Calu3 (cell line): ENCODE measurements around the gene MEPE. TPM values are rescaled to one million over a fixed set of nuclear protein-coding genes. Genes with fewer than 3 reads are reported as not detected.

Experiments
- BruUV-seq: library from RNA; stranded (reverse); fragments of 400-500 nt; replicated peaks from 2 replicates; lab custom pipeline; 2021; lab: Mats Ljungman, UMichigan
- CTCF ChIA-PET: fragments of 300-600 bp; sonication (Branson Sonifier 250); formaldehyde crosslinking; loops from one replicate; lab custom pipeline; 2022; ENCODE audit warnings: antibody characterized with exemption; lab: Charles Lee
- DNase-seq: peaks from one replicate; pipeline ENCODE4 v3.0.0; 2022
- H3K27ac Mint-ChIP-seq: one replicate; pipeline ENCODE4 v1.8.0; 2022; ENCODE audit warnings: mixed read lengths; ENCODE audit not compliant: unreplicated experiment
- H3K27me3 Mint-ChIP-seq: one replicate; pipeline ENCODE4 v1.8.0; 2022; ENCODE audit warnings: mixed read lengths; ENCODE audit not compliant: unreplicated experiment
- H3K36me3 Mint-ChIP-seq: one replicate; pipeline ENCODE4 v1.8.0; 2022; ENCODE audit warnings: mild to moderate bottlenecking, moderate library complexity, mixed read lengths; ENCODE audit not compliant: insufficient read depth, unreplicated experiment
- H3K4me1 Mint-ChIP-seq: one replicate; pipeline ENCODE4 v1.8.0; 2022; ENCODE audit warnings: mild to moderate bottlenecking, low read depth, mixed read lengths; ENCODE audit not compliant: unreplicated experiment
- H3K4me3 Mint-ChIP-seq: one replicate; pipeline ENCODE4 v1.8.0; 2022; ENCODE audit warnings: mild to moderate bottlenecking, low read depth, moderate library complexity, mixed read lengths; ENCODE audit not compliant: unreplicated experiment
- H3K9me3 Mint-ChIP-seq: one replicate; pipeline ENCODE4 v1.8.0; 2022; ENCODE audit warnings: low read depth, mixed read lengths; ENCODE audit not compliant: unreplicated experiment
- intact Hi-C: fragments of 100-400 bp; cut with micrococcal nuclease; formaldehyde crosslinking; loops from one replicate; pipeline ENCODE4 v1.10.0; 2022; ENCODE audit not compliant: unreplicated experiment
- total RNA-seq: library from RNA; stranded (reverse); gene quantifications from 2 replicates; pipeline ENCODE4 v1.2.3, GENCODE V29; 2022
- TF ChIP-seq, protein P1 (sequence below): fragments of 200-600 bp; IDR thresholded peaks from one replicate; pipeline ENCODE4 v1.8.0; 2022; ENCODE audit warnings: antibody characterized with exemption; ENCODE audit not compliant: unreplicated experiment

The MEPE gene
- total RNA-seq, 1 experiment from 2014 or later: not detected

GRCh38 chr4:87823200-87823599, 9.6 kb upstream of the MEPE start:
- Mint-ChIP-seq H3K9me3 (no peaks in the 10 kb centered on the region), H3K27me3 (no peaks in the 10 kb centered on the region)
- CTCF ChIA-PET: interaction anchor here (0.6 kb wide), 1 partner anchor 30 kb away, joined by 5 read pairs; no protein-coding TSS in a partner anchor

DNA sequence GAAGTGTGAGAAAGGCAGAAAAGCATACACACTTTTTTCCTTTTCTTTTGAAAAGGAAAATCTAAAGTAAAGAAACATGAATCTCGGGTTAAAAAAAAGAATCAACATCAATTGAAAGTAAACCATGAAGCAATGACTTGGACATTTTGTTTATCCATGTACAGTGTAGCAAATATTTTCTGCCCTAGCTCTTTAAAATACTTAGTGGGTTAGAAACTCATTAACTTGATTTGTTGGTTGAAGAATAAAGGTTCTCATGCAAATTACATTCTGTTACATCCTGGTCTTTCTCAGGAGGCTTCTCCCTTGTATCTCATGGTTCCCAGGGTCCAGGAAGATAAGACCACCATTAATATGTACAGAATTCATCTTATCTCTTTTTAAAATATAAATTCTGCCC, 9.0 kb upstream of the MEPE start:
- Mint-ChIP-seq H3K27me3 (no peaks in the 10 kb centered on the region), H3K9me3 (no peaks in the 10 kb centered on the region), H3K36me3 (no peaks in the 10 kb centered on the region), H3K4me1 (peaks cover 14% of the 10 kb centered on the region), H3K27ac (no peak overlapping the region), H3K4me3 (no peak overlapping the region)
- BruUV-seq: no TSS peak
- CTCF ChIA-PET: interaction anchor here (0.6 kb wide), 1 partner anchor 29 kb away, joined by 5 read pairs; no protein-coding TSS in a partner anchor
- DNase-seq: no peak
- TF ChIP-seq, protein P1, sequence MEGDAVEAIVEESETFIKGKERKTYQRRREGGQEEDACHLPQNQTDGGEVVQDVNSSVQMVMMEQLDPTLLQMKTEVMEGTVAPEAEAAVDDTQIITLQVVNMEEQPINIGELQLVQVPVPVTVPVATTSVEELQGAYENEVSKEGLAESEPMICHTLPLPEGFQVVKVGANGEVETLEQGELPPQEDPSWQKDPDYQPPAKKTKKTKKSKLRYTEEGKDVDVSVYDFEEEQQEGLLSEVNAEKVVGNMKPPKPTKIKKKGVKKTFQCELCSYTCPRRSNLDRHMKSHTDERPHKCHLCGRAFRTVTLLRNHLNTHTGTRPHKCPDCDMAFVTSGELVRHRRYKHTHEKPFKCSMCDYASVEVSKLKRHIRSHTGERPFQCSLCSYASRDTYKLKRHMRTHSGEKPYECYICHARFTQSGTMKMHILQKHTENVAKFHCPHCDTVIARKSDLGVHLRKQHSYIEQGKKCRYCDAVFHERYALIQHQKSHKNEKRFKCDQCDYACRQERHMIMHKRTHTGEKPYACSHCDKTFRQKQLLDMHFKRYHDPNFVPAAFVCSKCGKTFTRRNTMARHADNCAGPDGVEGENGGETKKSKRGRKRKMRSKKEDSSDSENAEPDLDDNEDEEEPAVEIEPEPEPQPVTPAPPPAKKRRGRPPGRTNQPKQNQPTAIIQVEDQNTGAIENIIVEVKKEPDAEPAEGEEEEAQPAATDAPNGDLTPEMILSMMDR: no peak
- intact Hi-C loops: no loop called here

More at GRCh38 chr4:87823200-87823599, 9.6 kb upstream of the MEPE start:
- no peak for DNase-seq
- no TSS peak for BruUV-seq
- intact Hi-C loops: no loop called here
- Mint-ChIP-seq H3K27ac (no peak overlapping the region), H3K36me3 (no peaks in the 10 kb centered on the region), H3K4me1 (peaks cover 14% of the 10 kb centered on the region), H3K4me3 (no peak overlapping the region)
- TF ChIP-seq, protein P1: no peak

- H3K27me3 Mint-ChIP-seq: no peaks in the 10 kb centered on the region
- TF ChIP-seq, protein P1: no peak
- peaks cover 8% of the 10 kb centered on the region for H3K4me1 Mint-ChIP-seq
- no peaks in the 10 kb centered on the region for H3K36me3 Mint-ChIP-seq
- no peak overlapping the region for H3K4me3 Mint-ChIP-seq
- CTCF ChIA-PET: no interaction called here
- H3K27ac Mint-ChIP-seq: no peak overlapping the region
- intact Hi-C loops: no loop called here
- no TSS peak for BruUV-seq
- no peak for DNase-seq
- no peaks in the 10 kb centered on the region for H3K9me3 Mint-ChIP-seq
These were observed 8.4 kb upstream of the MEPE start for GRCh38 chr4:87824352-87824751.

- H3K9me3 Mint-ChIP-seq: no peaks in the 10 kb centered on the region
- intact Hi-C loops: no loop called here
- CTCF ChIA-PET: no interaction called here
These were observed 1.6 kb downstream of the MEPE start for GRCh38 chr4:87834401-87834800.

More at GRCh38 chr4:87834401-87834800, 1.6 kb downstream of the MEPE start:
- Mint-ChIP-seq H3K27me3 (no peaks in the 10 kb centered on the region), H3K27ac (no peak overlapping the region), H3K36me3 (no peaks in the 10 kb centered on the region), H3K4me3 (no peak overlapping the region), H3K4me1 (no peaks in the 10 kb centered on the region)
- BruUV-seq: no TSS peak
- TF ChIP-seq, protein P1: no peak
- no peak for DNase-seq
